Superior temporal gyrus (tissue), 1 donor: ENCODE data around the gene PRPF40A.
A peak's percentile ranks its signal among the peaks of the same experiment; 100 is the strongest.

Experiments
- DNase-seq: peaks from one replicate; pipeline ENCODE4 v3.0.0-alpha.2; 2016; ENCODE audit errors: extremely low spot score

PRPF40A gene

DNA sequence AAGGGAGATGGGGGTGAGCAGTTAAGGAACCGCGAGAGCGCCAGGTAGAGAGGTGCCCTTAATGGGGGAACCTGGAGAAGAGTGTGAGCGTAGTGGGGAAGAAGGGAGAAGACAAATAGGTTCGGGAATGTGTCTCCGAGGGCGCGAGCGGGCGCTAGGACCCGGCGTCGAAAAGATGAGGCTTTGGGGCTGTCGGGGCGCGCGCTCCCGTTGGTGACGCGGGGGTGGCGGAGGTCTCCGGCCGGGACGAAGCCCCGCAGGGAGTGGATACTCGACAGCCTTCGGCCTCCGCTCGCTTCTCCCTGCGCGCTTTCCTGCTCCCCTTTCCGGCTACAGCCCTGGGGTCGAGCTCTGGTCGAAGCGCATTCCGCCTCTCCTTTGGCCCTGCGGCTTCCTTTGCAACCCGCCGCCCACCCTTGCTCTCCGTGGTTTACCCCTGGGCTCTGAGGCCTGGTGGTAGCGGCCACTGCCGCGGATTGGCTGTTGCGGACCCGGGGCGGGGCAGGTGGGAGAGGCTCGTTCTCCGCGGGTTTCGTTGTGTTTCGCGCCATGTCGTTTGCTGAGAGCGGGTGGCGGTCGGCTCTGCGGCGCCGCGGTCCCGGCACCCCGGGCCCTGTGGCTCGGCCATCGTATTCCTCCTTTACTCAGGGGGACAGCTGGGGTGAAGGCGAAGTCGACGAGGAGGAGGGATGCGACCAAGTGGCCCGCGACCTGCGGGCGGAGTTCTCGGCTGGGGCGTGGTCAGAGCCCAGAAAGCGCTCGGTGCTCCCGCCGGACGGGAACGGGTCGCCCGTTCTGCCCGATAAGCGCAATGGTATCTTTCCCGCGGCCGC is 1.0 kb upstream of the PRPF40A start, which contains the start of gene ARL6IP6:
Gene ARL6IP6 (plus strand): TSS at position 545 of the 833 bp plus-strand sequence. CDS start 5 bp downstream, at position 550.
- DNase-seq: peak; percentile 96

- no peak for DNase-seq
Measured at GRCh38 chr2:152716805-152717227, 445 bp downstream of the PRPF40A start.

DNA sequence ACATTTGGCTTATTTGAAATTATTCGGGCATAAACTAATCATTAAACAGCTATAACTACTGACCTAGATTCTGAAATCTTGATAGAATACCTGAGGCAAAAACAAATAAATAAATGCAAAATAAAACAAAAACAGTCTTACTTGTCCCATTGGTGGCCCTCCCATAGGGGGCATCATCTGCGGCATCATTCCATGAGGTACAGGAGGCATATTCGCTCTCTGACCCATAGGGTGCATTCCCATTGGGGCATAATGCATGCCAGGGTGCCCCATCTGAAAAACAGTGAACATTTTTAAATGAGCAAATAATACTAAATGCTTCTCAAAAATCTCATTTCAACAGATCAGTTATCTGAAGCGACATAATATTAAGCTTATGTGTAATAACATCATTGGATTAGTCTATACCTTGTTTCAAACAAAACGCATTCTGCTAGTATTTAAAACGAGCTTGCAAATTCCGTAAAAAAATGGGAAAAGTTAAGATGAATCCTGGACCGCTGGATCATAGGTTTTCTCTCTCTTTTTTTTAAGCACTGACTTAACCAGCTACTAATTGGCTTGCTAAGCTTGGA is 1.3 kb downstream of the PRPF40A start:
- DNase-seq: no peak

DNA sequence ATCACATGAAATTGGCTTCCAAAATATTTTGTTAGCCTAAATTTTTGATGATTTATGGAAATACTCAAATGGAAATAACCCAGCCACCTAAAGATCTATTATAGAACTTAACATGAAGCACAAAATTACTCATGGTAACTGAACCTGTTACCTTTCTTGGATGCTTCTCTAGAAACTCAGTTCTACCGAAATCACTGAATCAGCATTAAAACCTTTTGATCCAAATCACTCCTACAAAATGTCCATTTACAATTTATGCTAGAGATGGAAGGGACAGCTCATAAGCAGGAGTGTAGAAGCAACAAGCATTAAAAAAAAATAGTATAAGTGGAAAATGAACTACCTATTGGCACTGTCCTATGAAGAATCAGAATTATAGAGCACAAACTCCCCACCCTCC is 2.1 kb downstream of the PRPF40A start:
- no peak for DNase-seq

- DNase-seq: no peak
Measured at GRCh38 chr2:152710713-152711112, 6.5 kb downstream of the PRPF40A start.

DNA sequence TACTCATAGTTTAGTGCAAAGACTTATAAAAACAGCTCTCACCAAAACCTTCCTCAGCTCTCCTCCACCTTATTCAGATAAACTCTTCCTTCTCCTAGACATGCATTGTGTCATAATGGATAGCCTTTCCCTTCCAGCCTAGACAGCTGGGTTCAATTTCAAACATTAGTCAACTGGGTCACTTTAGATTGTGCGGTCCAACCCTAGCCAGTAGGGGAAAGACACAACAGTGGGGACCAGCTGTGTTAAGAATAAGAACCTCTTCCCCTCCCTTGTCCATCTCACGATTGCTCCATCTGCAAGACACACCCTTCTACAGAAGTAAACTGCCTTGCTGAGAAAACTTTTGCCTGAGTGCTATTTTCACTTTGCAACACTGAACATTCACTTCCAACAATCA is 8.5 kb downstream of the PRPF40A start:
- DNase-seq: no peak

- DNase-seq: no peak
Measured at GRCh38 chr2:152706477-152707021, 10.7 kb downstream of the PRPF40A start.

DNA sequence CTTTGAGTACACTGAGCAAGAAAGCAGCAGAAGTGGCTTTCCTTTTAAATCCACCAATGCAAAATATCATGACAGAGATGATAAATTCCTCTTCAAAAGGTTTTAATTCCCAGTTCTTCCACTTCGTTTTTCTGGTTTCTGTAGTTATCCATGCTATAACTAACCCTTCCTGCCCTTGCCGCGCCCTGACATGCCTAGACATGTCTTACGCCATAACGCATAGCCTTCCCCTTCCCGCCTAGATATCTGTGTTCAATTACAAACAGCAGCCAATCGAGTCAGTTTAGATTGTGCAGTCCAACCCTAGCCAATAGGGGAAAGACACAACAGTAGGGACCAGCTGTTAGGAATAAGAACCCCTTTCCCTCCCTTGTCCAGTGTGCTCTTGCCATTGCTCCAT is 16.1 kb downstream of the PRPF40A start:
- no peak for DNase-seq

DNA sequence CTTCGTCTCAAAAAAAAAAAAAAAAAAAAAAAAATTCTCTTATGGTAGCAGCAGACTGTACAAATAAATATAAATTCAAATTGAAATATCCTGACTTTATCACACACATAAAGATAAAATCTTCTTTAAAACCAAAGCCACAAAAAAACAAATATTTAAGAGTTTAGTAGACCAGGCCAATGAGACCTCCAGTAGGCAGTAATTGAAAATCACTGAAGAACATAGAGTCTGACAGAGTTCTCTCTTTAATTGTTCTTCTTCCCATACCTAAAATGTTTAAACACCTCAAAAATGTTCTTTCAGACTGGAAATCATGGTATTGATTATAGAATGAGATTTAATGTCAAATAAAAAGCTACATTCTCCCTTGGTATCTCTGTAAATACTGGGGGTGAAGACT is 20.8 kb downstream of the PRPF40A start:
- DNase-seq: no peak

DNA sequence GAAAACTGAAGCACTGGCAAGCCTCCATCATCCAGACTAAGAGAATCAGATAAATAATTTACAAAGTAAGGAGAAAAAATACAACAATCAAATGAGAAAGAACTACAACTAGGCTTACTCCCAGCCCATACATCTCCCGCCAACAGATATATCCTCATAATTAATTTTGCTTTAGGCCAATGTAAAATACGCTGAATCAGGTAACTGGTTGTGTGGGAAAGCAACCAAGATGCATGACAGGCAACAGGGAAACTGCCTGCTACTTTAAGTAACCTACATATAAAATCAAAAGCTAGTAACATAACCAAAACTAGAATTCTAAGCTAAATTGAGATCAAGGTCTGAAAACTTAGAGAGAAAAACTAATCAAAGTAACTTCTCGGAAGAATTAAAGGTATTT is 21.5 kb downstream of the PRPF40A start:
- DNase-seq: no peak

DNA sequence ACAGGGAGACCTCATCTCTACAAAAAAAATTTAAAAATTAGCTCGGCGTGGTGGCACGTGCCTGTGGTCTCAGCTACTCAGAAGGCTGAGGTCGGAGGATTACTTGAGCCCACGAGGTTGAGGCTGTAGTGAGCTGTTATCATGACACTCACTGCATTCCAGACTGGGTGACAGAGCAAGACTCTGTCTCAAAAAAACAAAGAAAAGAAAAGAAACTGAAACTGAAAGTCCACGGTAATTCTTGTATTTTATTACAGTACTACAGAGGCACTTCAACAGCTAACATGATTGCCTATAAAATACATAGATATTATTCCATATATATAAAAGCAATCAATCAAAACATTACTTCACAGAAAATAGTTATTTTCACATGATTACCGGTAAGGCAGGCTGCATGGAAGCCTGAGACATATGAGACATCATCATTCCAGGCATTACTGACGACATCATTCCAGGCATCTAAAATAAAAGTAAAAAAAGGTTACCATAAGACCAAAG is 23.1 kb downstream of the PRPF40A start:
- DNase-seq: no peak

DNA sequence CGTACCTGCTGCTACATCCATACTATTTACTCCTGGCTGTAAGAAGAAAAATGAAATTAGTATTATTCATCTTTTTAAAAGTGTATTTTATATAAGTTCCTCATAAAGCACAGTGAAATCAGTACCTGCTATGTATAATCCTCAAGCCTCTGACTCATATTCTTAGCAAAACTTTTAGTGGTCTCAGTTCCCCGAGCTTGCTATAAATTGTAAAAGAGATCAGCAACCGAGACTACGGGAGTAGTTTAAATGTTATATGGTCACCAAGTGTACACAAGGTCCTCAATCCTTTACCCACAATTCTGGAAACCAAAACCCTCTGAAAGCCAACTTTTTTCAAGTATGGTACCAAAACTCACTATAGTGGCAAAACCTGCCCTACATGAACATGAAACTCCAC is 24.2 kb downstream of the PRPF40A start:
- DNase-seq: no peak

DNA sequence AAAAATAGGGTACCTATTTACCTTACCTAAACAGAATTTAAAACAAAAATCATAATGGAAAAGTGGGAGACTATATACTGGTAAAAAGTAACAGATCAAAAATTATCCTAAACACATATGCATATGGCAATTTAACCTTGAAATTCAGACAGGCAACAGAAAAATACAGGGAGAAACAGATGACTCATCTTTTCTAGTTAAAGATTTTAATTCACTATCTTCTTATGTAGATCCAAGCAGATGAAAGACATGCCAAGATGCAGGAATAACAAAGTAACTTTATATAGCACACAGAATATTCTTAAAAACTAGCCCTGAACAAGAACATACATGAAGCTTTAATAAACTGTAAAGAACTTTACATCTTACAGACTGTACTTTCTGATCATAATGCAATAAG is 30.9 kb downstream of the PRPF40A start:
- peak; percentile 29 for DNase-seq

DNA sequence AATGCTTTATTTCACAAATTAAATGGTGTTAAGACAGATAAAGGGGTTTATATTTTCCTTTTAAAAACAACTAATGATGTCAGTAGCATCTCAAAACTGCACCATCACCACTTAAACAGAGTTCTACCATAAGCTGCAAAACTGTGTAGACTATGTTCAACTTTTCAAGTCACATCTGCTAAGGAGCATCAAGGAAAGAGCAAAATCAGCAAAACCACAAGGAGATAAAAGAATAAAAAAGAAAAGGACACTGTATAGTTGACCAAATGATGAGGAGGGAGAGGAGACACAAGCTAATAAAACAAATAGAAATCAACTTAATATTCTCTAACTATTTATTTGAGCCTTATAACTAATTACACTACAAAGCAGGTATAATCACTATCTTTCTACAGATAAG is 33.9 kb downstream of the PRPF40A start:
- DNase-seq: no peak

GRCh38 chr2:152682663-152683062 is 34.6 kb downstream of the PRPF40A start:
- DNase-seq: no peak

- DNase-seq: no peak
Measured at GRCh38 chr2:152678808-152679207, 38.5 kb downstream of the PRPF40A start.

GRCh38 chr2:152676461-152676860 is 40.8 kb downstream of the PRPF40A start:
- no peak for DNase-seq

DNA sequence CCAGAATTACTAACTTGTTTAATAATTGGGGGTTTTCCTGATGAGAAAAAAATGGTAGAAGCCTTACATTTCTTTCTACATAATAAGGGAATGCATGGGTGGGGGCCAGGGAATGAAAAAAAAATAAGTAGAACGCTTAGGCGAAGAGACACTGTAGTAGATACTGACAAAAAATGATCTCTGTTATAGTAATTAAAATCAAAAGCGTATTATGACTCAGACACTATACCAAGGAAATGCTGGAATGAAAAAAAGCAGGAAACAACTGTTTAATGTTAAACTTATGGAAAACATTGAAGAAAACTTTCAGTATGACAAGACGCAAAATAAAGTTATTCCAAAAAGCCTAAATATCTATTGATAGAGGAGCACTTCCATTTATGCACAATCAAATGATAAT is 42.9 kb downstream of the PRPF40A start:
- no peak for DNase-seq

- no peak for DNase-seq
Measured at GRCh38 chr2:152664725-152665124, 52.5 kb downstream of the PRPF40A start.

DNA sequence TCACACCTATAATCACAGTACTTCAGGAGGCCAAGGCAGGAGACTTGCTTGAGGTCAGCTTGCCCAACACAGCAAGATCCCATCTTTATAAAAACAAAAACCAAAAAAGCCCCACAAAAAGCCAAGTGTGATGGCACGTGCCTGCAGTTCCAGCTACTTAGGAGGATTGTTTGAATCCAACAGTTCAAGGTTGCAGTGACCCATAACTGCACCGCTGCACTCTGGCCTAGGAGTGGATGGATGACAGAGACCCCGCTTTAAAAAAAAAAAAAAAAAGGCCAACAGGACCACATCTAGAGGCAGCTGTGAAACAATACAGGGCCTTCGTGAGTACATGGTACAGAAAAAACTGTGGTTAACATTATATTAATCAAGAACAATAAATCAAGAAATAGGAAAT is 56.2 kb downstream of the PRPF40A start:
- DNase-seq: no peak

GRCh38 chr2:152658221-152658620 is 59.0 kb downstream of the PRPF40A start:
- DNase-seq: no peak

DNA sequence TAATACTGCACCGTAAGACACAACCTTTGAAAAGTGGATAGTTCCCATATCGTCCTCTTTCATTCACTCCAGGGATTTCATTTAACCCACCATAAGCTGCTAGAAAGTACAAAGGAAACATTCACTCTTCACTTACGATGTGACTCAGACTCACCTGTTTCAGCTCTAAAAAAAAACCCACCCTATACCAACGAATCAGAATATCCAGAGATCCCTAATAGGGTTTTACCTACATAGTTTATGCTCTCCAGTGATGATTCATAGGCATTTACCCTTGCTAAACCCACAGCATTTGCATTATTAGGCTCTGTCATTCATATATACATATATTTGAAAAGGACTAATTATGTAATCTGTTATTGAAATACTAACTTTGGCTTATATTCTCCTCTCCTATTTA is 60.2 kb downstream of the PRPF40A start:
- DNase-seq: no peak

DNA sequence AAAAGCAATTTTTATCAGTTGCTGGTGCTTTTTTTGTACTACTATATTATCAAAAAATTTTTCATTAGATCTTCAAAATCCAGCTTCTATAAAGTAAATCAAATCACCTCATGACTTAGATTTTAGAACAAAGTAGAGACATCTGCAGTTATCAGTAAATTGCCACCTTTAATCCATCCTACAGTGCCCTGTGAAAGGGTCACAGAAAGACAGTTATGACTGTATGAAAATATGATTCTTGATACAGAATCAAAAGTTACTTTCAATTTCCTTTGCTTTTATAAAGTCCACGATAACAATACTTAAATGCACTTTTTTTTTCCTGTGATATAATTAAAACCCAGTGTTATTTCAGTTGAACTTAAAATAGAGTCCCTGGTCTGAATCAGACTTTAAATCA is 61.4 kb downstream of the PRPF40A start:
- no peak for DNase-seq
